NCI-H1417 treated with DMSO at 0.1 percent for 48 hours (cell line): ENCODE results near the gene ZC3H6.
"Not testable (repeated sequence)": the region's sequence is repeated elsewhere in the genome, so short reads cannot be mapped to it uniquely, and the experiment has no call there.

ENCODE experiments used
- DNase-seq: peaks from one replicate; lab custom pipeline; 2025; lab: John Stamatoyannopoulos, UW

The ZC3H6 gene

DNA sequence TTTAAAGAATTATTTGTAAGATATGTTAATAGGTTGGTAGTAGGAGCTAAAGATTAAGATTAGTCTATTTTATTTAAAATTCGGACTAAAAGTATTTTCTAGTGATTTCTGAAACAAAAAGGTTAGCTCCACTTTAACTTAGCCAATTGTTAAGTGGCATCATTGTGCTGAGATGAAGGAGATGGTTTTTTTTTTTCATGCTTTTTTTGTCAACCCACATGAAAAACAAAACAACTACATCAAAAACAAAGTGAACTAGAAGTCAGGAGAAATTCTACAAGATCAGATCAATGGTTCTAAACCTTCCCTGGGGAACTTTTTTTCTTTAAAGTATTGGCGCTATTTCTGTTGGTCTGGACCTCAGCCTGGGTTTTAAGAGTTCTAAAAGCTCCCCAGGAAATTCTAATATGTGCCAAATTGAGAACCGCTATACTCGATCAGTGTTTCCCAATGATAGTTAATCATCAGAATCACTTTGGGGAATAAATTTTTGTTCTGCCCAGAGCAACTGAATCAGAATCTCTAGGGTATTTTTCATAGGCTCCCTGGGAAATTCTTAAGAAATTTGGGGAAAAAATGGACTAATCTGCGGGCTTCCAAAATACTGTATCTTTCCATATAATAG is 2.3 kb downstream of the ZC3H6 start:
- DNase-seq = no peak

DNA sequence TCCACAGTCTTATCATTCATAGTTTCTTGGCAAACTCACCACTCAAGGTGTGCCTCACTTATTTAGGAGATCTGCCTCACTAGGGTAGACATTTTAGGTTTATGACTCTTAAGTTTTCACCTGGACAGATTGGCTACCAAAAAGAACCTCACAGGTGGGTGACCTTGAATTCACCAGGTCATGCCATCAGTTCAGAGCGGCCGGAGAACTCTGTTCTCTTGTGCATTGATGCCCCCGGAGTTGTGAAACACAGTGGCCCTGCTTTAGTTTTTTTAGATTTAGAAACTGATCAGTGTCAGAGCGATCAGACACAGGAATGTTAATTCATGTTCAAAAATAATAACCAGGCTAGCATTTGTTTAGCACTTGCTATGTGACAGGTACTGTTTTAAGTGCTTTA is 6.7 kb downstream of the ZC3H6 start:
- DNase-seq = not testable (repeated sequence)

DNA sequence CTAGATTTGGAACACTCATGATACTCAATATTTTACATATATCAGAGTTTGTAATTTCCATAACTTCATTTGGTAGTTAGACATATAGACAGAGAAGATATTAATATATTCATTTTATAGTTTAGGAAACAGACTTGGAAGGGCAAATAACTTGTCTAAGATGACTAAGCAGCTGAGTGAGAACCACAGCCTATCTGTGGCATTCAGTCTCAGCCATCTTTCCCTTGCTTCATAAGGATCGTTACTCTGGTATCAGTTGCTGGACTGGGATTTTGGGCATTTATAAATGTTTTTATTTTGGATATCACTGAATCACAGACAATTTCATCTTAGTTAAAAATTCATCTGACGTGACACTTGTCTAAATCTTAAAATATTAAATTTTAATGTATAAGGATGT is 8.1 kb downstream of the ZC3H6 start:
- DNase-seq = not testable (repeated sequence)

DNA sequence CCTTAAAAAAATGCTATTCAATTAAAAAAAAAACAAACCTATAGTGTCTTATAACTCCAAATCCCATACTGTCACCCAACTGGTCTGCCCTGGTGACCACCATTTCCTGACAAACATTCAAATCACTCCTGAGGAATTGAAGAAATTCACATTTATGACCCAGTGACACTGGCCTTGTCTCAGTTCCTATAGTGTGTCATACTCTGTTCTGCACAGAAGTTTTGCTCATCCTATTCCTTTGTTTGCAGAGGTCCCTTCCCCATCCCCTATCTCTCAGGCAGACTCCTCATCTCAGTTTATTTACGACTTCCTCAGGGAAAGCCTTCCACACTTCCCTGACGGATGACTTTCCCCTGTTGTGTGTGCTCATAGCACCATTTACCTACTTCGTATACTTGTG is 14.7 kb downstream of the ZC3H6 start:
- no peak for DNase-seq

DNA sequence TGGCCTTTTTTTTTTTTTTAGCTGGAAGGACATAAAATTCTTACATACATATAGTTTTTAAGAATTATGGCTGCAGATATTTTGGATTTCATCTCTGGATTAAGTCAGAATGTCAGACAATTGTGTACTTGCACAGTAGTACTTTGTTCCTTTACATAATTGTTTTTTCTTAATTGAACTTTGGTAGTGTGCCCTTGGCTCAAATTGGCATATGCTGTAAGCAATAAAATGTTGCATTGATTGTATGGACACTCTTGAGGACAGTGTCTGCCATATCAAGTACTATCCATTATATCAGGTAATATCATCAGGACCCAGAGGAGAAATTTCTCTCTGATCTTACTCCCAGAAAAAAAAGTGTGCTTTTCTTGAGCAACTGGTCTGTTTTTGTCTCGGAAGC is 15.3 kb downstream of the ZC3H6 start:
- no peak for DNase-seq

DNA sequence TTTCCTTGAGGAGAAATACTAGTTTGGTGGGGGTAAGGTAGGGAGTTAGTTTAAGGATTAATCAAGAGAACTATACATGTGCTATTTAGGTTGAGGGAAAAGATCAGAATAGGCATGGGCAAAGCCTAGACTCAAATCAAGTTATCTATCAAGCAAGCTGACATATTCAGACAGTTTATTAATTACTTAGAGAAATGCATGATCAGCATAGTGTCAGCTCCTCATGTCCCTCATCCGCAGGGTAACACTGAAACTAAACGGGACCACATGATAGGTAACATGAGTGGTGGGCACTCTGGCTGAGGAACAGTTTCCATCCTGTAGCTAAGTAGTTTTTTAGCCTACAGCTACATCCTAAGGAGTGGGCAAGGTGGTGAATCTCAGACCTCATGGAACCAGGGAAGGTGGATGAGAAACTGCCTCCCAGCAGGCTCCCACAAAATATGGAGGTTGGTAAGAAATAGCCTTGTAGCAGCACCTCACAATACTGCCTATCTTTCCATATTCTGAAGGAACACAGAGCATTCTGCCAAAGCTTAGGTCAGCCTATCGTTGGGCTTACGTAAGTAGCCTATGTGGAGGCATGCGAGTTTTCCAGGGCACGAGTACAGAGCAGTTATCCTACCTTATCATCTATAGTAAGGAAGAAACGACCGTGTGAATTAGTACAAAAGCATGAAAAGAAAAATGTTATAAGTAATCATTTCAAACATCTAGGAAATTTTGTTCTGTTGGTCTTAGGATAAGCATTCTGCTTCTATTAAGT is 18.4 kb downstream of the ZC3H6 start:
- no peak for DNase-seq

DNA sequence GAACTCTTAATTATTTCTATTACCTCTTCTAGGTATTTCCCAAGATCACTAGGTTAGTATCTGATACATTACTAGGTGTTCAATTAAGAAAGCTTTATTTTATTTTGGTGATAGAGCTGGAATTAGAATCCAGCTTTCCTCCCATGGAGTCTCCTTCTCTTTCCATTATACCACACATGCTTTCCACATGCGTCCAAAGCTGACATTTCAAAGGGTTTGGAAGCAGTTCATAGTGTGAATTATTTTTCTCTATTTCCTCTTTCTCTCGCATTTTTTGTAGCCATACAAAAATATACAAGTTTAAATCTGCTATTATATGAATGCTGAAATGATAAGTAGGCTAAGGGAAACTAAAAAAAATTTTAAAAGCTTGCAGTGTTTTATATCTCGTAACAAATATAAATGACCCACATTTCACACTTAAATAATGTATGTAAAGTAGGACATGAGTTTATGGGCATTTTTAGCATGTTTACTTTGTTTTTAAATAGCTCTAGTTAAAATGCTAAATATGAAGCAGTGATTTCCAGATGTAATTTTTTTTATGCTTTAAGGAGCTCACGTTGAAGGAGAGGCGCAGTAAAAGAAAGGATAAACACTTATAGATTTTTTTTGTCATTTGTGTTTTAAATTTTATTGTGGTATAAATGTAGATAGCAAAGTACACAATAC is 20.1 kb downstream of the ZC3H6 start:
- DNase-seq = no peak

DNA sequence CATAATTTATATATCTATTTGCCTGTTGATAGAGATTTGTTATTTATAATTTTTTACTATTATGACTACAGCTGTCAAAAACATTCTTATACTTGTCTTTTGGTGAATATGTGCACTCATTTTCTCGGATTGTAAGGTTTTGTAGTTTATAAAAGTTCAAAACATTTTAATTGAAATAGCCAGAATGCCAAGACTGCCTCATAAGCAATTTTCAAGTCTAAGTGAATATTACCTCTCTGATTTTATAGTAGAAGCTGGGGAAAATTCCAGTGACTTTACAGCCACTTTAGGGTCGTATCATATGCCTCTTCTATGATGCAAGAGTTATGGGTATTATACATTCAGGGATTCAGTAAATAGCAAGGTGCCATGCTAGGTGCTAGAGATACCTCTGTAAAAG is 21.0 kb downstream of the ZC3H6 start:
- no peak for DNase-seq

DNA sequence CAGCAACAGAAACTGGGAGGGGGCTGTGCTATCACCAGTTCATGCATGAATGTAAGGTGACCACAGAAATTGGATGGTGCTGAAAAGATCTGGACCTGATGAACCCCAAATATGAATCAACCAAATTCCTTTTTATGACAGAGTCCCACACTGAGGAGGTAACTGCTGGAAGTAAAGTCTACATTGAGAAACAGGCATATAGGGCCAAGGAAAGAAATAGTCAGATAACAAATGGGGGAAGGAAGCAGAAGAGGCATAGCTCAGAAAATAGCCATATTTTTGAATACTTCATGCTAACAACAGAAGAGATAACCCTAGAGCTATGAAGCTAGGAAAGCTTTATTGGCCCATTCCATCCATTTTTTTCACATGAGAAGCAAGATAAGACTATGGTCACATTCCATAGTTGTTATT is 25.8 kb downstream of the ZC3H6 start:
- DNase-seq = no peak

DNA sequence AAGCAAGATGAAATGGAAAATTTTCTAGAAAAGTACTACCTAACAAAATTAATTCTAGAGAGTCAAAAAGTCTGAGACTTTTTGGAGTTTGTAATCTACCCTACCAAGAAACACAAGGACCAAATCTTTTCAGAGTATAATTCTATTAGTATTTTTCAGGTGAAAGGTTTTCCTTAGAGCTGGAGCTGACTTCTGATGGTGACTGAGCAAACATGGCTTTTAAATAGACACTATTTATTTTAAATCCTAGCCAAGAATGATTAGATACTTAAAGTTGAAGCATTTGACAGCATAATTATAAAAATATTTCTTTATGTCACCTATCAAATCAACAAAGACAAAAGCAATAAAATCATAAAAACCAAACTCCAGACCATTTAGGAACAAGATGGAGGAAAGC is 26.6 kb downstream of the ZC3H6 start:
- DNase-seq = no peak

DNA sequence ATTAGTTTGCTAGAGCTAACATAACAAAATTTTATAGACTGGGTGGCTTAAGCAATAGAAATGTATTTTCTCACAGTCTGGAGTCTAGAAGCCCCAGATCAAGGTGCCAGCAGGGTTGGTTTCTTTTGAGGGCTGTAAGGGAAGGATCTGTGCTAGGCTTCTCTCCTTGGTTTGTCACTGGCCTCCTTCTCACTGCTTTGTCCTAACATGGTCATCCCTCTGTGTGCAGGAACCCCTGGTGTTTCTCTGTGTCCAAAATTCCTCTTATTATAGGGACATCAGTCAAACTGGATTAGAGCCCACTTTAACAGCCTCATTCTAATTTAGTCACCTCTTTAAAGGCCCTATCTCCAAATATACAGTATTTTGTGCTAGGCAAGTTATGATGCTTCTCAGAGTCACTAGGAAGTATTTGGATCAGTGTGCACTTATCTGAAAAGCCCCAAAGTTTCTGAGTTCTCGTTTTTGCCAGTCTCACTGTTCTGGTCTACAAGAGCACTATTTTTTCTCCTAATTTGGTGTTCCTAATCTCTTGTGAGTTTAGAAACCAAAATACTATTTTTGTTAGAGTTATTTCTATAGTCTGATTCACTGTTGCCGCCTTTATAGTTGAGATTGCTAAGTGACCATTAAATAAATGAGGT is 29.0 kb downstream of the ZC3H6 start:
- DNase-seq = no peak

DNA sequence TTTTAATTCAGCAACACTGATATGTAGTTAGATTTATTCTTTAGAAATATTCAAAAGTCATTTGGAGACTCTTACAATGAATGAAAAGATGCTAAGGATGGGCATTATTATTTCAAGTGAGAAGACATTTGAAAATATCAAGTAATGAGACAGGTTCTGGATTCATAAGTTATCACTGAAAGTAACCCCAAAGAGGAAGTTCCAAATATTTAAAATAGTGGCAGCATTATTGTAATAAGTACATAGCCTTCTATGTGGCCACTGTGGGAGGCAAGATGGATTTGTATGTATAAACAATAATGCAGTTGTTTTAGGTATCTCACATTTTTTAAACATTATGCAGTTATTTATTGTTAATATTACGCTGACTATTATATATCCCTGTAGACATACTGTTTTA is 29.7 kb downstream of the ZC3H6 start:
- DNase-seq = no peak

DNA sequence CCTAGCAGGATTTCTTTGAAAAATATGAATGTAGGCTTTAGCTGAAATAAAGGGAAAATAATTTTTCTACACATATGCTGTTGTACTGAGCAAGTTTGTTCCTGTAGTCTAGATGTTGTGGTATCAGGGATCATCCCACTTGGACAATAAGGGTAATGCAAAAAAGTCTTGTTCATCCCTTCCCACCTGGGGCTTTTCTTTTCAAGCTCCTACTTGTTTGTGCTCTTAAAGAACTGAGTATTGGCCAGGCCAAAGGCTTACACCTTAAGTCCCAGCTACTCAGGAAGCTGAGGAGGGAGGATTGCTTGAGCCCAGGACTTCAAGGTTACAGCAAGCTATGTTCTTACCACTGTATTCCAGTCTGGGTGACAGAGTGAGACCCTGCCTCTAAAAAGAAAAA is 35.5 kb downstream of the ZC3H6 start:
- DNase-seq = no peak

DNA sequence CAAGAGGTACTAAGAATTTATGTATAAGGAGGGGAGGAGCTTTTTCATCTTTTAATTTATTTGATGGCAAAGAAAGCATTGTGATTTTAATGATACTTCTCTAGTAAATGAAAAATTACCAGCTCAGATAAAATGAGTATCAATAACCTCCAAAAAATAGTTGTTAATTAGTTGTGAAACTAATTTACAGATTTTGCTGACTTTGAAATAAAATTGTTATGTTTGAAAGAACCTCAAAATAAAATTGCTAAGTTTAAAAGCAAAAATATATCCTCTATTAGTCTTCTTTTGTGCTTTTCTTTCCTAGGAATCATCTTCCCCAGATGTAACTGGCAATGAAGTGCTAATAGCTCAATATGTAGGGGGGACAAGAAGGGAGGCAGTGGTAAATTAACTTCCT is 36.5 kb downstream of the ZC3H6 start:
- no peak for DNase-seq

DNA sequence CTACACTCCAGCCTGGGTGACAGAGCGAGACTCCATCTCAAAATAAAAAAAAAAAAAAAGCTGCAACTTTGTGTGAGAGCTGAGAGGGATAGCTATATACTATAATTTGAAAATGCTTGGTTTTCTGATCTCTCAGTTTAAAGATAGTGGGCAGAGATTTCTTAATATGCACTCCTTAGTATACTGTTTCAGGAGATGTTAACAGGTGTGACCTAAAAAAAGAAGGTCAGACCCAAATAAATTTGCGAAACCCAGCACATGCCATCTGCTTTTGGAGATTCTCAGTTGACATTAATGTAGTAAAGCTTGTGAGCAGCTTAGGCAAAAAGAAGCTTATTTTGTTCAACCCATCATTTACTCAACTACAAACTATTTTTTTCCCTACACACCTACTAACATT is 37.4 kb downstream of the ZC3H6 start:
- no peak for DNase-seq

DNA sequence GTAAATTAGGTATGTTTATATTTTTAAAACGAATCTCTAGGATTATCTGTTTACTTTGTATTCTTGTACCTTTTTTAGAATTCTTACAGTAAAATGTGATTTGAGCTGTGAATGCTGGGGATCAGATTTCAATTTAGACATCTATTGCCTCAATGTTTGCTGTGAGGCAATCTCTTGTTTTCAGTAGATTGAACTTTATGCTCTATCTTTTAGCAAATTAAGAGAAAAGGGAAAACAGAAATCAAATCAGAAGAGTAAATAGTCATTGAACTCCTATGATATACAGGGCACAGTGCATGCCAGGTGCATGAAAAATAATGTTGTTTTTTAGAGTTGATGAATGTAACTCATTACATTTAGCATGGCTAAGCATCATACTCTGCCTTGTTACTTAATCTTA is 39.5 kb downstream of the ZC3H6 start:
- DNase-seq = no peak

DNA sequence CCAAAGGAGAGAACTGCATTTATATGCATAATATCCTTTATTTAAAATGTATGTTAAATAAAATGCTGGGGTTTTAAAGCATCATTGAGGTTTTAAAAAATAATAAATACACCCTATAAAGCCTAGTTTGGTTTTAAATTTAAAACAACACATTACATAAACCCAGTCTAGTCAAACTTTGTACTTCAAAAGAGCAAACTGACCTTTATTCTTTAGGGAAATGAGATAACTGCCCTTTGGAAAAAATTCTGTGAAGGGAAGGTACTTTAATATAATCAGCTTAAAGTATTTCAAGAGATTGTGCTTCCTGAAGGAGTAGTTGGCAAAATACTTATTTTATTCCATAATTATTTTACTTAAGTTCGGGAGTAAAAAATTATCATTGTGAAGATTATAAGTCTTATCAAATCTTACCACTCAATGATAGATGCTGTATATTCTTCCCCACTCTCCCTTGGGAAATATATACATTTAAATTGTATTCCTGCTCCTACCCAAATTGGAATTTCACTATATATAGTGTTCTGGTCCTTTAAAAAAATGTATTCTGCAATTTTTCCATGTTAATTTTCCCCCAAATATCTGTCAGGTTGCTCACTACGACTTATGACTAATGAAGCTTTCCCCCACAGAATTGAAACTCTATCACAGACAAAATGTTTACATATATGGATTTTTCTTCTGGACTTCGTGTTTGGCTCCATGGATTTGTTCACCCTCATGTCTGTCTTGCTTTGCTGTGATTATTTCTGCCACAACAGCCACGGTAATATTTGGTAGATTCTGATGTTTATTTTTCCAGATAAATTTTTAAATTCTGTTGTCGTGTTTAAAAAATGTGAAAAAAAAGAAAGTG is 42.1 kb downstream of the ZC3H6 start:
- no peak for DNase-seq

DNA sequence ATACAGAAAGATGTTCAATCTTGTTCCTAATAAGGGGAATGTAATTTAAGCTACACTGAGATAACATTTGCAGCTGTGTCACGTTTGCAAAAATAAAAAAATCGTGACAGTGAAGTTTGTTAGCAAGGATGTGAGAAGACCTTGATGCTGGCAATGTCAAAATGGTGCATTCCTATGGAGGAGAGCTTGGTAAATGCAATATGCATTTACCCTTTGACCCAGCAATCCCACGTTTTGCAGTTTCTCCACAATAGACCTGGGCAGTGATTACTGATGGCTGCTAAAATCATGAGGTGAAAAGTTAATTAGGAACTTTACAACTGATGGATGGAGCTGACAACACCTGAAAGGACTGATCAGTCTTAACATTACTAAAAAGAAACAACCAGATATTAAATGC is 43.1 kb downstream of the ZC3H6 start:
- no peak for DNase-seq

DNA sequence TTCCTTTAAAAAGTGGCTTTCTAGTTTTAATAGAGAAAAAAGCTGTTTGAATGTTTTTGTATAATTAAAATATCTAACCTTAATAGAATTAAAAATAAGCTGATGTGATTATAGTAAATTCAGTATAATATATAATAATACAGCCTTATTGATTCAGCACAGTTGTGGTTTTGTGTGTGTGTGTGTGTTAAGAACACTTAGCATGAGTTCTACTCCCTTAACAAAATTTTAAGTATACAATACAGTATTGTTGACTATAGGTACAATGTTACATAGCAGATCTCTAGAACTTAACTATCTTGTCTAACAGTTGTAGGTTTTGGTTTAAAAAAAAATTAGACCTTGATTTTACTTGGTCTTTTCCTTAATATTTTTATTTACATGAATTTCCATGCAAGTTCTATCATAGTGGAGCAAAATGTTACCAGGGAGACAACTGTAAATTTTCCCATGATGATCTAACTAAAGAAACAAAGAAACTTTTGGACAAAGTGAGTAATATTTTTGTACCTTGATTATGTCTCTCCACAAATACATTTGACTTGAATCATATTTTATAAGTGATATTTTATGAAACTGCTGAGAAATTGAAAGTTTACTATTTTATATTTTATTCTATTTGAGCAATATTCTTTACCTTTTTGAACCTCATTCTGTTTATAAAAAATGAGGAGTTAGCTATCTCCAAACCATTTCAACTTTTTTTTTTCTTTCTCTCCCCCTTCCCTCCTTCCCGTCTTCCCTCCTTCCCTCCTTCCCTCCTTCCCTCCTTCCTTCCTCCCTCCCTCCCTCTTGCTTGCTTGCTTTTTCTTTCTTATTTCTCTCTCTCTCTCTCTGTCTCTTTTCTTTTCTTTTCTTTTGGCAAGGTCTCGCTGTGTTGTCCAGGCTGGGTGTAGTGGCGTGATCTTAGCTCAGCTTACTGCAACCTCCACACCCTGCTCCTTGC is 46.3 kb downstream of the ZC3H6 start:
- no peak for DNase-seq

DNA sequence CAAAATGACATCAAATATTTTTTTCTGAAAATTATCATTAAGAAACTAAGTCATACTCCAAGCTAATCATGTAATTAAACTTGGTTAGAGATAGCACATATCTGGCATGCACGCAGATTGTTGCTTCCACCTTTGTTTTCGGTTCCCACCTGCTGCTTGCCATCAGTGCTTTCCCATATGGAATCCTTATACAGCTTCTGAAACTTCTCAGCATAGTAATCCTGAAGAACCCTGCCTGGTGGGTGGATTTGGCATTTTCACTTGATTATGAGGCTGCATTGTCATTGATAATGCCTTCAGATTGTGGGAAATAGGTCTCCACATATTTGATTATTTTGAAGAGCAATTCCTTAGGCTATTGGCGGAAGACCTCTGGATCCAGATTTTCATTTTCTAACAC is 47.5 kb downstream of the ZC3H6 start:
- DNase-seq = no peak
